Uterus (tissue), 2 donors: ENCODE measurements around the gene PLD6.

Experiments used
- CTCF ChIP-seq, 4 experiments: fragments of 200-600 bp in 2 of 4; fragments of 450-650 bp in 2 of 4; sonication (generic) in 2 of 4; IDR thresholded peaks; one replicate each; pipeline ENCODE4 v1.5.1; 2016 to 2019; ENCODE audit warnings: antibody characterized with exemption in 4 of 4, mild to moderate bottlenecking in 2 of 4, moderate library complexity in 1 of 4
- POLR2A ChIP-seq, 2 donors: fragments of 450-650 bp; IDR thresholded peaks; one replicate each; pipeline ENCODE4 v1.6.1; 2016; ENCODE audit warnings: antibody characterized with exemption in 2 of 2, mild to moderate bottlenecking in 1 of 2, moderate library complexity in 1 of 2

GRCh38 chr17:17223736-17224135, 17.6 kb upstream of the PLD6 start:
- TF ChIP-seq CTCF (IDR thresholded peaks at IDR 0.05) (no peak), POLR2A (IDR thresholded peaks at IDR 0.05) (no peak)
